Measurements from ENCODE around the gene KRTCAP3.

KRTCAP3 gene

DNA sequence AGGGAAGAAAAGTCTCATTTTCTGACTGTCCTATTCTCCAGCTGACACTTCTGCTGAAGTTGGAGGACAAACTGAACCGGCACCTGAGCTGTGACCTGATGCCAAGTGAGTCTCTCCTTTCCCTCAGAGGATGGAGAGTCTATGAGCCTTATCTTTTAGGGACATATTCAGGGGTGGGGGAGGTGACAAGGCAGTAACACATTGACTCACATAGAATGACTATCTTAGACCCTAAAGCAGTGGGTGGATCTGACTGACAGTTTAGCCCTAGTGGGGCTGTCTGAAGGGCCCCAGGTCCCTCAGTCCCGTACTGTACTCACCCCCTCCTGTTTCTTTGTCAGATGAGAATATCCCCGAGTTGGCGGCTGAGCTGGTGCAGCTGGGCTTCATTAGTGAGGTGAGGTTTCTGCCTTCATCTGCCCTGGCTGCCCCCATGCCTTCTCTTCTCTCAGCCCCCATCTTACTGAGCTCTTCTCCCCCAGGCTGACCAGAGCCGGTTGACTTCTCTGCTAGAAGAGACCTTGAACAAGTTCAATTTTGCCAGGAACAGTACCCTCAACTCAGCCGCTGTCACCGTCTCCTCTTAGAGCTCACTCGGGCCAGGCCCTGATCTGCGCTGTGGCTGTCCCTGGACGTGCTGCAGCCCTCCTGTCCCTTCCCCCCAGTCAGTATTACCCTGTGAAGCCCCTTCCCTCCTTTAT, 805 bp upstream of the KRTCAP3 start:
- no peak for DNase-seq

GRCh38 chr2:27442920-27443282, 720 bp downstream of the KRTCAP3 start:
- no peak for DNase-seq

- no peak for DNase-seq
These were observed 3.0 kb downstream of the KRTCAP3 start for GRCh38 chr2:27445155-27445554.

- DNase-seq, result no peak
These were observed 3.4 kb downstream of the KRTCAP3 start for GRCh38 chr2:27445615-27446014.

- DNase-seq, result no peak
These were observed 3.9 kb downstream of the KRTCAP3 start for GRCh38 chr2:27446057-27446456.

DNA sequence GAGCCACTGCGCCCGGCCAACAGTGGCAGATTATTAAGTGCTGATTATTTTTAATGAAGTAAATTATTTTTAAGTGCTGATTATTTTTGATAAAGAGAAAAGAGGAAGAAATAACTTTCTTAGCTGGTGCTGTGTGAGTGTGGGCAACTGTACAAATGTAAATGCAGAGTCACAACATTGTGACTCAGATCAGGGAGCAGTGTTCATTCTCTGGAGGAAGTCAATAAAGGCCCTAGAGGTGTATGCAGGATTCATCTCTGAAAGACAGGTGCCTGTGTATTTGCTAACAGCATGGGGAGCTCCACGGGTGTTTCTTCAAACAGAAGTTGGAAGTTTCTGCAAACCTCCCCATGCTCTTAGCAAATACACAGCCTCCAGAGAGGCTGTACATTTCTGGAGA, 6.2 kb downstream of the KRTCAP3 start:
- DNase-seq, result no peak

GRCh38 chr2:27451095-27451494, 8.9 kb downstream of the KRTCAP3 start:
- DNase-seq, result no peak

GRCh38 chr2:27453968-27454367, 11.8 kb downstream of the KRTCAP3 start:
- DNase-seq, result no peak

DNA sequence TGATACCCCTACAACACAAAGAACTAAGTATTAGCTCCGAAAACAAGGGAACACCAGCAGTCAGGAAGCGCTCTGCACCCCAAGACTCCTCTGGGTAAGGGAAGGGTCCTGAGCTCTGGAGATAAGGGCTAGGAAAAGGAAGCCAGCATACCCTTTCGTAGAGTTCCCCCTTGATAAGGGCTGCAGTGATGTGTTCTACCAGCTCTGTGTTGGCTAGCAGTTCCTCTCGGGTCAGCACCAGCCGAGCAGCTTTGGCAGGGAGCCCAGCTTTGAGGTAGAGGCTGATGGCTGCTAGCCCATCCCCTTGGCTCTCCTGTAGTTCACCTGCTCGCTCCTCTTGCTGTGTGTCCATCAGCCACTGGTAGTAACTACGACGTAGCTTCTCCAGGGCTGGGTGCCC, 18.9 kb downstream of the KRTCAP3 start:
- no peak for DNase-seq

DNA sequence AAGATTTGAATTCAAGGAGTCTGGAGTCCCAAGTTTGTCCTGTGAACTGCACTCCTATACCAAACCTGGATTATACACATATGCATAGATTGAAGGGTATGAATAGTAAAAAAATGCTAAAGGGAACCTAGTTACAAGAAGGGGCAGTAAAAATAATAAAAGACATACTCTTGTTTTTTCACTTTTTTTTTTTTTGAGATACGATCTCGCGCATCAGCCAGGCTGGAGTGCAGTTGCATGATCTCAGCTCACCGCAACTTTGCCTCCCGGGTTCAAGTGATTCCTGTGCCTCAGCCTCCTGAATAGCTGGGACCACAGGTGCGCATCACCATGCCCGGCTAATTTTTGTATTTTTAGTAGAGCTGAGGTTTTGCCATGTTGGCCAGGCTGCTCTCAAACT, 22.3 kb downstream of the KRTCAP3 start:
- no peak for DNase-seq

DNA sequence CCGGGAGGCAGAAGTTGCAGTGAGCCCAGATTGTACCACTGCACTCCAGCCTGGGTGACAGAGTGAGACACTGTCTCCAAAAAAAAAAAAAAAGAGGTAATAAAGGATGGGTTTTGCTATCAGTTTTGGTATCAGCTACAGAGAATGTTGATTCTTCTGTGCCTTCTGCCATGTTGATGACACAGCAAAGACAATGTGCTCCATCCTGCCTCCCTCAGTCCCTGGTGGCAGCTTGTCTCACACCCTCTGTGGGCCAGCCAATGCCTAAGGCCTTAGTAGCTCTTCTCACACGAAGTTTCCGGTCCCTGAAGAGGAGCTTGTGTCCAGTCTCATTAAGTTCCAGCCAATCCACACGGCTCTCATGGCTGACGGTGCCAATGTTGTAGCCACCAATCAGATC, 29.8 kb downstream of the KRTCAP3 start:
- no peak for DNase-seq

GRCh38 chr2:27485496-27485895, 43.3 kb downstream of the KRTCAP3 start:
- DNase-seq, result no peak

DNA sequence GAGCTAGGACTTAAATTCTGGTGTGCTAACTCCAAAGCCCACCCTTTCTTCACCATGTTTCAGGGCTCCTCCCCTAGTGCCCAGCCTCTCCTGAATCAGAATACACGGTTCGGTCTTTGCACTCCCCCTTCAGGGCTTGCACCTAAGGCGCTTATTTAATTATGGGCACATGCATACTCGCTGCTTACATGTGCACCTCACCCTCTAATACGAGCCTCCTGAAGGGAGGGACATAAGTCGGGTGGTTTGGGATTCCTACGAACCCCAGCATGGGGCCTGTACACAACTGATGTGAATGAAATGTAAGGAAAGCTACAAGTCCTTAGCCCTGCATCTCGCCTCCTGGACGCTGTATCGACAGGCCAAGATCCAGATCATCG, 46.9 kb downstream of the KRTCAP3 start:
- peak; percentile 49 for DNase-seq

GRCh38 chr2:27489498-27490397, 47.6 kb downstream of the KRTCAP3 start, which contains the start of gene IFT172:
TSS of gene IFT172 (minus strand) at chr2:27489743. CDS start at chr2:27489653, 90 bp downstream.
- DNase-seq, result peak; percentile 94

DNA sequence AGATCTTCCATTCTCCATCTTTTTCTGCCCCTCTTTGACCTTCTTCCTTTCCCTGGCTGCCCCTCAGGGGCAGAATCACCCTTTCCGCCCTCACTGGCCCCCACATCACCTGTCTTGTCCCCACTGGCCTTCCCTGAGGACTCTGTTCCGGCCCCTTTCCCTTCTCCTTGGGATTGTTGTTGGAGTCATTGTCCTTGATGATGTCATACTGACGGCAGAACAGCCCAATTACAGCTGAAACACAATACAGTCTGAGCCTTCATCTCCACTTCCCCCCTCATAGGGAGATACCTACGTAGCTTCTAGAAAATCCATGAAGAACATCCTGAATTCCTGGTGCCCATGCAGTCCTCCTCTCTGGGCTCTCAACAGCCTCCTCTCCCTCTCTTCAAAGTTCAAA, 50.4 kb downstream of the KRTCAP3 start:
- DNase-seq, result no peak

DNA sequence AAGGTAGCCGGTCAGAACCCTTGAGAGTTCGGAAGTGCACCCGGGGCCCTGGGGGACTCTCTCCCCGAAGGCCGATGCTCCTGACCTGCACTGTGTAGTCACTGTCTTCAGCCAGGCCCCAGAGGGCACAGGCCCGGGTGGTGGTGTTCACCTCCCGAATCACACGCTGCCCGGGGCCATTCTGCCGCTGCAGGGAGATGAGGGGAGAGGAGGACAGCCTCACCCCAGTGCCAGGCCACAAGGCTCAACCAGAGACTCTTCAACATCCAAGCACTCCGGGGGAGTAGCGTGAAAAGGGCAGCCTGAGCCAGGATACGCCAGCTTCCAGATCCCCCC, 51.7 kb downstream of the KRTCAP3 start:
- DNase-seq, result no peak
